ENCODE results near the gene TEX261. TPM values are rescaled to one million over a fixed set of nuclear protein-coding genes. Genes with fewer than 3 reads are reported as not detected.
"Not testable (repeated sequence)": the region's sequence is repeated elsewhere in the genome, so short reads cannot be mapped to it uniquely, and the experiment has no call there.

TEX261 gene
- total and polyA plus RNA-seq, 2 donors: 11.9 to 14.8 TPM

GRCh38 chr2:71018625-71019024, 24.0 kb upstream of the TEX261 start:
- DNase-seq (ENCODE audit: low read depth in 6 of 9, low spot score in 9 of 9): no peak
- H3K27me3 ChIP-seq (ENCODE audit: control insufficient read depth in 2 of 2, insufficient read depth in 1 of 2, low read length in 1 of 2): no peaks in the 10 kb centered on the region

GRCh38 chr2:71011786-71012185, 17.1 kb upstream of the TEX261 start:
- not testable (repeated sequence) for H3K9me3 ChIP-seq (ENCODE audit: control insufficient read depth in 2 of 2, insufficient read depth in 1 of 2, low read length in 1 of 2); H3K36me3 ChIP-seq (ENCODE audit: control insufficient read depth in 2 of 2, insufficient read depth in 2 of 2, low read length in 1 of 2); H3K27ac ChIP-seq (ENCODE audit: low read depth in 1 of 2, low read length in 1 of 2); H3K4me3 ChIP-seq (ENCODE audit: low read length in 2 of 2); H3K4me1 ChIP-seq (ENCODE audit: control insufficient read depth in 2 of 2, insufficient read depth in 2 of 2, low read length in 2 of 2); H3K27me3 ChIP-seq (ENCODE audit: control insufficient read depth in 2 of 2, insufficient read depth in 1 of 2, low read length in 1 of 2); DNase-seq (ENCODE audit: low read depth in 6 of 9, low spot score in 9 of 9)
- 36% methylated on average over 6 of the region's 6 CpGs for WGBS

More at GRCh38 chr2:71018625-71019024, 24.0 kb upstream of the TEX261 start:
- H3K36me3 ChIP-seq (ENCODE audit: control insufficient read depth in 2 of 2, insufficient read depth in 2 of 2, low read length in 1 of 2): no peaks in the 10 kb centered on the region
- no peak overlapping the region for H3K27ac ChIP-seq (ENCODE audit: low read depth in 1 of 2, low read length in 1 of 2)
- no peaks in the 10 kb centered on the region for H3K4me1 ChIP-seq (ENCODE audit: control insufficient read depth in 2 of 2, insufficient read depth in 2 of 2, low read length in 2 of 2)
- no peak overlapping the region for H3K4me3 ChIP-seq (ENCODE audit: low read length in 2 of 2)
- 91% methylated on average over 8 of the region's 8 CpGs for WGBS
- H3K9me3 ChIP-seq (ENCODE audit: control insufficient read depth in 2 of 2, insufficient read depth in 1 of 2, low read length in 1 of 2): no peaks in the 10 kb centered on the region

GRCh38 chr2:71008342-71008741, 13.7 kb upstream of the TEX261 start:
- no peak overlapping the region for H3K4me3 ChIP-seq (ENCODE audit: low read length in 2 of 2)
- no peaks in the 10 kb centered on the region for H3K4me1 ChIP-seq (ENCODE audit: control insufficient read depth in 2 of 2, insufficient read depth in 2 of 2, low read length in 2 of 2)
- DNase-seq (ENCODE audit: low read depth in 6 of 9, low spot score in 9 of 9): no peak
- H3K27me3 ChIP-seq (ENCODE audit: control insufficient read depth in 2 of 2, insufficient read depth in 1 of 2, low read length in 1 of 2): peaks cover 0 to 11% of the 10 kb centered on the region in 2 donors
- H3K9me3 ChIP-seq (ENCODE audit: control insufficient read depth in 2 of 2, insufficient read depth in 1 of 2, low read length in 1 of 2): no peaks in the 10 kb centered on the region
- H3K36me3 ChIP-seq (ENCODE audit: control insufficient read depth in 2 of 2, insufficient read depth in 2 of 2, low read length in 1 of 2): no peaks in the 10 kb centered on the region
- 96% methylated on average over 13 of the region's 13 CpGs for WGBS
- no peak overlapping the region for H3K27ac ChIP-seq (ENCODE audit: low read depth in 1 of 2, low read length in 1 of 2)

- no peak for DNase-seq (ENCODE audit: low read depth in 6 of 9, low spot score in 9 of 9)
- Histone ChIP-seq H3K4me1 (ENCODE audit: control insufficient read depth in 2 of 2, insufficient read depth in 2 of 2, low read length in 2 of 2) (no peaks in the 10 kb centered on the region), H3K27me3 (ENCODE audit: control insufficient read depth in 2 of 2, insufficient read depth in 1 of 2, low read length in 1 of 2) (peaks cover 0 to 13% of the 10 kb centered on the region in 2 donors), H3K36me3 (ENCODE audit: control insufficient read depth in 2 of 2, insufficient read depth in 2 of 2, low read length in 1 of 2) (no peaks in the 10 kb centered on the region), H3K27ac (ENCODE audit: low read depth in 1 of 2, low read length in 1 of 2) (no peak overlapping the region), H3K4me3 (ENCODE audit: low read length in 2 of 2) (no peak overlapping the region), H3K9me3 (ENCODE audit: control insufficient read depth in 2 of 2, insufficient read depth in 1 of 2, low read length in 1 of 2) (no peaks in the 10 kb centered on the region)
- whole genome bisulfite sequencing: 92% methylated on average over 5 of the region's 5 CpGs
Measured at GRCh38 chr2:71006955-71007799, 12.5 kb upstream of the TEX261 start.

- peaks cover 0 to 2% of the 10 kb centered on the region in 2 donors for H3K4me1 ChIP-seq (ENCODE audit: control insufficient read depth in 2 of 2, insufficient read depth in 2 of 2, low read length in 2 of 2)
- 87% methylated on average over 2 of the region's 2 CpGs for WGBS
- no peak for DNase-seq (ENCODE audit: low read depth in 6 of 9, low spot score in 9 of 9)
Measured at GRCh38 chr2:71006323-71006722, 11.7 kb upstream of the TEX261 start.

GRCh38 chr2:71005271-71006202, 10.9 kb upstream of the TEX261 start:
- Histone ChIP-seq H3K9me3 (ENCODE audit: control insufficient read depth in 2 of 2, insufficient read depth in 1 of 2, low read length in 1 of 2) (no peaks in the 10 kb centered on the region), H3K27ac (ENCODE audit: low read depth in 1 of 2, low read length in 1 of 2) (no peak overlapping the region), H3K4me3 (ENCODE audit: low read length in 2 of 2) (no peak overlapping the region), H3K4me1 (ENCODE audit: control insufficient read depth in 2 of 2, insufficient read depth in 2 of 2, low read length in 2 of 2) (peaks cover 3 to 8% of the 10 kb centered on the region in 2 donors), H3K27me3 (ENCODE audit: control insufficient read depth in 2 of 2, insufficient read depth in 1 of 2, low read length in 1 of 2) (peaks cover 0 to 15% of the 10 kb centered on the region in 2 donors), H3K36me3 (ENCODE audit: control insufficient read depth in 2 of 2, insufficient read depth in 2 of 2, low read length in 1 of 2) (no peaks in the 10 kb centered on the region)
- 93% methylated on average over 10 of the region's 10 CpGs for WGBS
- DNase-seq (ENCODE audit: low read depth in 6 of 9, low spot score in 9 of 9): no peak

More at GRCh38 chr2:71006323-71006722, 11.7 kb upstream of the TEX261 start:
- no peaks in the 10 kb centered on the region for H3K36me3 ChIP-seq (ENCODE audit: control insufficient read depth in 2 of 2, insufficient read depth in 2 of 2, low read length in 1 of 2)
- H3K4me3 ChIP-seq (ENCODE audit: low read length in 2 of 2): no peak overlapping the region
- H3K27me3 ChIP-seq (ENCODE audit: control insufficient read depth in 2 of 2, insufficient read depth in 1 of 2, low read length in 1 of 2): peaks cover 0 to 14% of the 10 kb centered on the region in 2 donors
- H3K9me3 ChIP-seq (ENCODE audit: control insufficient read depth in 2 of 2, insufficient read depth in 1 of 2, low read length in 1 of 2): no peaks in the 10 kb centered on the region
- no peak overlapping the region for H3K27ac ChIP-seq (ENCODE audit: low read depth in 1 of 2, low read length in 1 of 2)

- no peaks in the 10 kb centered on the region for H3K36me3 ChIP-seq (ENCODE audit: control insufficient read depth in 2 of 2, insufficient read depth in 2 of 2, low read length in 1 of 2)
- WGBS: 96% methylated on average over 6 of the region's 6 CpGs
- no peaks in the 10 kb centered on the region for H3K9me3 ChIP-seq (ENCODE audit: control insufficient read depth in 2 of 2, insufficient read depth in 1 of 2, low read length in 1 of 2)
- no peak for DNase-seq (ENCODE audit: low read depth in 6 of 9, low spot score in 9 of 9)
- H3K4me1 ChIP-seq (ENCODE audit: control insufficient read depth in 2 of 2, insufficient read depth in 2 of 2, low read length in 2 of 2): peaks cover 3 to 8% of the 10 kb centered on the region in 2 donors
- H3K27ac ChIP-seq (ENCODE audit: low read depth in 1 of 2, low read length in 1 of 2): no peak overlapping the region
- no peak overlapping the region for H3K4me3 ChIP-seq (ENCODE audit: low read length in 2 of 2)
- peaks cover 0 to 15% of the 10 kb centered on the region in 2 donors for H3K27me3 ChIP-seq (ENCODE audit: control insufficient read depth in 2 of 2, insufficient read depth in 1 of 2, low read length in 1 of 2)
Measured at GRCh38 chr2:71004857-71005256, 10.2 kb upstream of the TEX261 start.

GRCh38 chr2:71003966-71004755, 9.5 kb upstream of the TEX261 start:
- Histone ChIP-seq H3K27me3 (ENCODE audit: control insufficient read depth in 2 of 2, insufficient read depth in 1 of 2, low read length in 1 of 2) (peaks cover 0 to 15% of the 10 kb centered on the region in 2 donors), H3K4me1 (ENCODE audit: control insufficient read depth in 2 of 2, insufficient read depth in 2 of 2, low read length in 2 of 2) (peaks cover 3 to 8% of the 10 kb centered on the region in 2 donors), H3K27ac (ENCODE audit: low read depth in 1 of 2, low read length in 1 of 2) (no peak overlapping the region), H3K4me3 (ENCODE audit: low read length in 2 of 2) (no peak overlapping the region), H3K9me3 (ENCODE audit: control insufficient read depth in 2 of 2, insufficient read depth in 1 of 2, low read length in 1 of 2) (no peaks in the 10 kb centered on the region), H3K36me3 (ENCODE audit: control insufficient read depth in 2 of 2, insufficient read depth in 2 of 2, low read length in 1 of 2) (no peaks in the 10 kb centered on the region)
- WGBS: 91% methylated on average over 11 of the region's 11 CpGs
- DNase-seq (ENCODE audit: low read depth in 6 of 9, low spot score in 9 of 9): no peak

Data from thymus (tissue), 11 donors.